GM10266 (cell line): Measurements from ENCODE around the gene C6.
"Not testable (repeated sequence)": the region's sequence is repeated elsewhere in the genome, so short reads cannot be mapped to it uniquely, and the experiment has no call there.

Experiments used
- DNase-seq: peaks from one replicate; pipeline ENCODE4 v3.0.0; 2012; ENCODE audit errors: extremely low spot score
- TF ChIP-seq, protein P1 (sequence below): IDR thresholded peaks from 2 replicates; pipeline ENCODE4 v1.5.1; 2012; ENCODE audit warnings: mild to moderate bottlenecking, low read depth; ENCODE audit not compliant: control insufficient read depth, insufficient read depth; ENCODE audit errors: missing control alignments

The C6 gene

GRCh38 chr5:41243558-41243957 is 30.2 kb upstream of the C6 start:
- TF ChIP-seq, protein P1, sequence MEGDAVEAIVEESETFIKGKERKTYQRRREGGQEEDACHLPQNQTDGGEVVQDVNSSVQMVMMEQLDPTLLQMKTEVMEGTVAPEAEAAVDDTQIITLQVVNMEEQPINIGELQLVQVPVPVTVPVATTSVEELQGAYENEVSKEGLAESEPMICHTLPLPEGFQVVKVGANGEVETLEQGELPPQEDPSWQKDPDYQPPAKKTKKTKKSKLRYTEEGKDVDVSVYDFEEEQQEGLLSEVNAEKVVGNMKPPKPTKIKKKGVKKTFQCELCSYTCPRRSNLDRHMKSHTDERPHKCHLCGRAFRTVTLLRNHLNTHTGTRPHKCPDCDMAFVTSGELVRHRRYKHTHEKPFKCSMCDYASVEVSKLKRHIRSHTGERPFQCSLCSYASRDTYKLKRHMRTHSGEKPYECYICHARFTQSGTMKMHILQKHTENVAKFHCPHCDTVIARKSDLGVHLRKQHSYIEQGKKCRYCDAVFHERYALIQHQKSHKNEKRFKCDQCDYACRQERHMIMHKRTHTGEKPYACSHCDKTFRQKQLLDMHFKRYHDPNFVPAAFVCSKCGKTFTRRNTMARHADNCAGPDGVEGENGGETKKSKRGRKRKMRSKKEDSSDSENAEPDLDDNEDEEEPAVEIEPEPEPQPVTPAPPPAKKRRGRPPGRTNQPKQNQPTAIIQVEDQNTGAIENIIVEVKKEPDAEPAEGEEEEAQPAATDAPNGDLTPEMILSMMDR: no peak
- no peak for DNase-seq

- TF ChIP-seq, protein P1: no peak
- DNase-seq: no peak
Measured at GRCh38 chr5:41240985-41241384, 27.7 kb upstream of the C6 start.

GRCh38 chr5:41240390-41240789 is 27.1 kb upstream of the C6 start:
- TF ChIP-seq, protein P1: no peak
- no peak for DNase-seq

GRCh38 chr5:41234475-41234874 is 21.1 kb upstream of the C6 start:
- TF ChIP-seq, protein P1: no peak
- no peak for DNase-seq

GRCh38 chr5:41232797-41233196 is 19.5 kb upstream of the C6 start:
- TF ChIP-seq, protein P1: no peak
- DNase-seq: no peak

- not testable (repeated sequence) for DNase-seq
Measured at GRCh38 chr5:41230276-41230675, 16.9 kb upstream of the C6 start.

- DNase-seq: no peak
- TF ChIP-seq, protein P1: no peak
Measured at GRCh38 chr5:41223962-41224361, 10.6 kb upstream of the C6 start.

DNA sequence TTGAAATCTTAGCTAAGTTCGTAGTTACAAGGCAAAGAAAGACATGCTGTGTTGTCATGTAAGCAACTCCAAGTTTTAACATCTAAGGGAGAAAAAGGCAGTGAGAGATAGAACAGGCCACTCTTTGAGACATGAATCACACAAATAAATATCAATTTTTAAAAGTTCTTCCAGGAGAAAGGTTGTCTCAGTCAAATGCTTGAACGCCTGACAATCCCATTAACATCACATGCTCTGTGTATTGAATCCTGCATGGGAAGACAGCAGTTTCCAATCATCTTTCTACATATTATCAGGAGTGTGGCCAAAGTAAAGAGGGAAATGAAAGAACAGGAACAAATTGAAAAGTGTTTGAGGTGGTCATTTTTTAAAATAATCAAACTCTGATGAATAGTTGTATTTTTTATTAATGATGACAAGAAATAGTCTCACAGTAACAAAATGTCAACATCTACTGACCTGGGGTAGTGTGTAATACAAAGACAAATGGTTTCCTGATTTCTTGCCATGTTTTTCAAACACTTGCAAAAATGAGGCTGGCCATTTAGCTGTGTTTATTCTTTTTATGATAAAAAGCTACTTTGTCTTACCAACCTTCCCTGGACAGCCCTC is 6.4 kb upstream of the C6 start:
- no peak for DNase-seq

More for the DNA sequence above, 6.4 kb upstream of the C6 start:
- TF ChIP-seq, protein P1: no peak
